HG03045 (cell line): ENCODE measurements around the gene RNF224.
"Not testable (repeated sequence)": the region's sequence is repeated elsewhere in the genome, so short reads cannot be mapped to it uniquely, and the experiment has no call there.

Experiments
- ATAC-seq: cut with Tn5 transposase; IDR thresholded peaks from one replicate; pipeline ENCODE4 v1.9.1; 2021; ENCODE audit warnings: mild to moderate bottlenecking, moderate library complexity; ENCODE audit not compliant: unreplicated experiment

The RNF224 gene

DNA sequence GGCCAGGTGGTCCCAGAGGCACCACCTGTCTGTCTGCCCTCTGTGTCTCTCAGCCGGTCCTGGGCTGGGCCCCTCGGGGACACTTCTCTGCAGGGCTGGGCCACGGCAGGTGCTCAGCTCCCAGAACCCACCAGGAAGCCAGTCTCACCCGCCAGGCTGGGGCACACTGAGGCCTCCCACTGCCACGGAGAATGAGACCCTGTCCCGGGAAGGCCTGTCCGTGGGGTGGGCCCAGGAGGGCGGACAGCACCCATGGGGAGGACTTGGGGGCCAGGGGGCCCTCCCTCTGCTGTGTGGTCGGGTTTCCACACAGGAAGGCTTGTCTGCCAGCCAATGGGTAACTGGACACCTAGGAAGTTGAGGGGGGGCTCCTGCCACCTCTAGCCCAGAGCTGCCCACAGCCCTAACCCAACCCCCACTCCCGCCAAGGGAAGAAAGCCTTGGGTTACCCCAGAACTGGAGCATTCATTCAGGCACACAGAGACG lies 9.7 kb downstream of the RNF224 start:
- no peak for ATAC-seq

- no peak for ATAC-seq
Observed at GRCh38 chr9:137237759-137238726, 10.7 kb downstream of the RNF224 start.

GRCh38 chr9:137239541-137240200 lies 12.4 kb downstream of the RNF224 start:
- ATAC-seq = not testable (repeated sequence)

DNA sequence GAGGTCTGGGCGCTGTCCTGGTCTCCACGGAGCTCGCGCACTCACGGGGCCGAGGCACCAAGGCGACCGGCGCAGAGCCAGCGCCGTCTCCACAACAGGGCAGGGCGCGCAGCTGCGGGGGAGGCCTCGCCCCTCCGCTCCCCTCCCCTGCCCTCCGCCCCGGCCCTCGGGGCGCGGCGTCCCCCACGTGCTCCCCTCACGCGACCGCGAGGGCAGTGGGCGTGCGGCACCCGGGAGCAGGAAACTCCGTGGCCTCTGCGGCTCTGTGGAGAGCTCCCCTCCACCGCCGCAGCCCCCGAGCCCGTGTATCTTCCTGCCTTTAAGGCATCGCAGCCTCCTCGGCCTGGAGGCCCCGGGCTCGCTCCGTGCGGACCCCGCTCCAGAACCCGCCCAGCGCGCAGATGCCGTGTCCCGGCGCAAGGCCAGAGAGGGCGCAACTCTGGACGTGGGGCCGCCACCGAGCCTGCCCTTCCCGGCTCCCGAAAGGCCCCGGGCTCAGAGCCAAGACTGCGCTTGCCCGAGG lies 13.1 kb downstream of the RNF224 start:
- ATAC-seq = peak; percentile 15

DNA sequence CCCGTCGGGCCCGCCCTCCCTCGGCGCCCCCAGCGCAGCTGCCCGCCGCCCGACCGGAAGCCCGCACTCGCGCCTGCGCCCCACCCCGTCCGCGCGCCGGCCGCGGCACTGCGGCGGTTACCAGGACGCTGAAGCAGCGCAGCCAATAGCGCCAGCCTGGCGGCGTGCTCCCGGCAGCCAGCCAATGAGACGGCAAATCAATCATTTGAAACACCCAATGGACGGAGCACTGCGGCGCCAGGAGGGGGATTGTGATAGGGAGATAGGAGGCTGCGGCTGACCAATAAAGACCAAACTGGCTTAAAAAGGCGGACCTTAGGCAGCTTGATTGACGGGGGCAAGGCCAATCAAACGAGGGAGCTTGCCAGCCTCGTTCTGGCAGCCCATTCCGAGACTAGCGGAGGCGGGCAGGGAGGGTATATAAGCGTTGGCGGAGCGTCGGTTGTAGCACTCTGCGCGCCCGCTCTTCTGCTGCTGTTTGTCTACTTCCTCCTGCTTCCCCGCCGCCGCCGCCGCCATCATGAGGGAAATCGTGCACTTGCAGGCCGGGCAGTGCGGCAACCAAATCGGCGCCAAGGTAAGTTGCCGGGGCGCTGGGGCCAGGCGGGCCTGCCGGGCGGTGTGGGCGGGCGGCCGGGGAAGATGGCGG lies 13.7 kb downstream of the RNF224 start, which contains the start of gene TUBB4B:
TSS of gene TUBB4B (plus strand) at position 447 of the 649 bp plus-strand sequence. CDS start at position 521, 74 bp downstream.
- ATAC-seq = peak; percentile 68

DNA sequence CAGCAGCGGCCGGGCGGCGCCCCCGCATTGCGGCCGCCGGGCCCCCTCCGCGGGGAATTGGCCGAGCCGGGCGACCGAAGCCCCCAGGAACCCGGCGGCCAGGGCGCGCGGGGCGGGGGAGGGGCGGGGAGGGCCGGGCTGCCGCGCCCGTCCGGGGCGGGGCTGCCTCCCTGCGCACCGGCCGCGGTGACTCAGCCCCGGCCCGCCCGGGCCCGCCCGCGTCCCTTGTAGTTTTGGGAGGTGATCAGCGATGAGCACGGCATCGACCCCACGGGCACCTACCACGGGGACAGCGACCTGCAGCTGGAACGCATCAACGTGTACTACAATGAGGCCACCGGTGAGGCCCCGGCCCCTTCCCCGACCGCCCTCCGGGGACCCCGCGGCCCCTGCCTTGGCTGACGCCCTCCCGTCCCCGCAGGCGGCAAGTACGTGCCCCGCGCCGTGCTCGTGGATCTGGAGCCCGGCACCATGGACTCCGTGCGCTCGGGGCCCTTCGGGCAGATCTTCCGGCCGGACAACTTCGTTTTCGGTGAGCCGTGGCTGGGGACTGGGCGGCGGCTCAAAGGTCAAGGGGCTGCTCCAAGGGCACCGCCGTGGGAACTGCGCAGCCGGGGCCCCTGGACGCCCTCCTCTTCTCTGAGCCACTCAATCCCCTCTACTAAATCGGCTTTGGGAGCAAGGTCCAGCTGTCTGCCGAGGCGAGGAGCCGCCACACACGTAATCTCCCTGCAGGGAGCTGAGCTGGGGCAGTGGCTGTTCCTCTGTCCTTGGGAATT lies 14.4 kb downstream of the RNF224 start:
- peak; percentile 5 for ATAC-seq

GRCh38 chr9:137242269-137243203 lies 15.2 kb downstream of the RNF224 start:
- no peak for ATAC-seq

GRCh38 chr9:137243266-137243625 lies 15.9 kb downstream of the RNF224 start:
- not testable (repeated sequence) for ATAC-seq

GRCh38 chr9:137243626-137244485 lies 16.6 kb downstream of the RNF224 start:
- ATAC-seq = no peak

GRCh38 chr9:137244486-137245449 lies 17.5 kb downstream of the RNF224 start:
- ATAC-seq = no peak

DNA sequence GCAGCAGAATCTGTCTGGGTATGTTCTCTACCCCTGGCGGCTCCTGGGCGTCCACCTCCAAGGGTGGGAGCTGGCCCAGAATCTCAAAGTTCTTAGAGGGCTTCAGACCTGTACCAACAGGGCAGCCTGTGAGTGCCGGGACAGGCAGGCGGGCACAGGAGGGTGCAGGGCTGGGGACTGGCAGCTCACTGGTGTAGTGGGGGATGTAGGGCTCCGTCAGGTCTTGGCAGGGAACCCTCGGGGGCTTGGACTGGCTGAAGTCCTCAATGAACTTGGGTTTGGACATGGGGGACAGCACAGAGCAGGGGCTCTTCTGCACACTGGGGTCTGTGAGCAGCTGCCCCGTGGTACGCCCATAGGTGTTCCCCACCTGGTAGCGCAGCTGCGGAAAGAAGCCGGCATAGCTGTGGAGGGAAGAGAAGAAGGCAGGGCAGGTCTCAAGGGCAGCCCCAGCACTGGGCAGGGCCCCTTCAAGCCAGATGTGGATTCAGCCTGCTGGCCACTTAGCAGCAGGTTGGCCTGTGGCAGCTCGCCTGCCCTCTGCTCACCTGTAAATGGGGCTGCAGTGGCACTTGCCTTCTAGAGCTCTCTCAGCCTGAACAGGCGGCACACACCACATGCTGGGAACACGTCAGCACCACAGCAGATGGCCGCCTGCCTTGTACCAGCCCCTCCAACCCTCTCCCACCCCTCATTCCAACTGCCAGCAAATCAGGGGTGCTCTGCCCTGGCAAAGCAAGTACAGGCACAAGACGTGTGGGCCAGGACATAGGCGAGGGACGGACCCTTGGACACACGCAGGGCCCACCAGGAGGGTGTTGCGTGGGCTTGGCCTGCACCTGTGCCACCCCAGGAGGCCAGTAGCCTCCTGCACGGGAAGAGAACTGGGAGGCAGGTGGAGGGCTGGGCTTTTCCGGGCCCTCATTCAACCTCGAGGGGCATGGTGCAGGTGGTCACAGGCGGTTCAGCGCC lies 18.4 kb downstream of the RNF224 start:
- no peak for ATAC-seq

DNA sequence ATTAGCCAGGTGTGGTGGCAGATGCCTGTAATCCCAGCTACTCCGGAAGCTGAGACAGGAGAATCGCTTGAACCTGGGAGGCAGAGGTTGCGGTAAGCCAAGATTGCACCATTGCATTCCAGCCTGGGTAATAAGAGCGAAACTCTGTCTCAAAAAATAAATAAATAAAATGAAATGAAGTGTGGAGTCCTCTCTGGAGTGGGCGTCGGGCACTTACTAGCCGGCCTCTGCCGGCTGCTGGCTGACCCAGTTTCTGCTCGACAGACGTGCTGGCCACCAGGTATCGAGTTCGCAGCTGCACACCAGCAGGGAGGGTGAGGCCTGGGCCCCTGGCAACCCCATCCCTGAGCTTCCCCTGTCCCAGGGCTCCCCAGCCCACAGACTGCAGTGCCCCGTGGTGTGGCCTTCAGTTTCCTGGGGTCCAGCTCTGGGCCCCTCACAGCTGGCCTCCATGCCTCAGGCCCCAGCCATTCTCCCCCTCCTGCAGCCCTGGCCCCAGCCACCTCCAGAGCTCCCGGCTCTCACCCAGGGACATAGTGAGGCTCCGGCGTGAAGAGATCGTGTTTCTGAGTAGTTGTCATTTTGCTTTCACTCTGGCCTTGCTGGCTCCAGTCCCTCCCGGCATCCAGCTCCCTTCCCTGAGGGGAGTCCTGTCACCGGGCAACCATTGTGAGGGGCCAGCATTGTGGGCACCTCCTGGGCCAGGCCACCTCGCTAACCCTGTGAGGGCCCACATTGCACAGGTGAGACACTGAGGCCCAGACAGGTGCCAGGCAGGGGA lies 20.0 kb downstream of the RNF224 start:
- ATAC-seq = no peak

GRCh38 chr9:137247916-137248175 lies 20.5 kb downstream of the RNF224 start:
- ATAC-seq = no peak

DNA sequence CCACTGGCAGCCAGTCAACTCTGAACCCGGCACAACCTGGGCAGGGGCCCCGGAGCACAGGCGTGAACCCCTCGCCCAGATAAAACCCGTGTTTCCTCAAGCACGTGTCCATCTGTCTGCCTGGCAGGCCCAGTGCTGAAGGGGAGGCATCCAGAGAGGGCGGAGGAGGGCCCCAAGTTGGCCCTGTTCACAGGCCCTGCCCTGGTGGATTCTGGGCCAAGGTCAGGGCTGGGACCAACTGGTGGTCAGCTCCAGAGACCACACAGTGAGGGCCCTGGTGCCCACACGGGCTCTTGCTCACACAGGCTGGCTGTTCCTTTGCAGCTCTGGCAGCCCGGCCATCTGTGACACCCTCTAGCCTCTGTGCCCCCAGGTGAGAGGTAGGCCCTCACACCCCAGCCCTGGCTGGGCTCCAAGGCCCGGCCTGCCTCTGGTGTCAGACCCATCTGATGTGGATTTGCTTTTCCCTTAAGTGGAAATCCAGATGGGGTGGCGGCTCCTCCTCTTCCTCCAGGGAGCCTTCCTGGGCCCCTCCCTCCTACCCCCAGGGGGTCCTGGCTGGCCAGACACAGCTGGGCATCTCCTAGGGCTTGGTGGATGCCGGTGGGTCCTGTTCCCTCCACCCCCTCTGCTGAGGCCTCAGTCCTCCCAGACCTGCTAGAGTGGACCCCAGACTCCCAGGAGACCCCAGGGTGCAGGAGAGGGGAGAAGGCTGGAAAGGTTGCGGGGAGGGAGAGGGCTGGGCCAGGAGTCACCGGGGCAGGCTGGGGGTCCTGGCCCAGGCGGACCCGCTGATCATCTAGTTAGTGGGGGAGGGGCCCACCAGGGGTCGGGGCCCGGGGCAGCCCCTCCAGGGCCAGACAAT lies 23.3 kb downstream of the RNF224 start:
- ATAC-seq = no peak

DNA sequence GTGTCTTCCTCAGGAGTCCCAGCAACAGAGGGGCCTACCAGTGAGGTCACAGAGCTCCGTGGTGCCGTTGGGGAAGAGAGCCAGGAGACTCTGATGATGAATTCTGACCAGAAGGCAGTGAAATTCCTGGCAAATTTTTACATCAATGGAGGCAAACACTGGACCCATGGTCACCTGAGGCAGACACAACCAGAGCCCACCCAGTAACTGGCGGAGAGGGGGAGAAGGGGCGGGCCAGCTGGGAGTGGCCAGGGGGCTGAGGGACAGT lies 23.8 kb downstream of the RNF224 start, which contains the start of gene STPG3:
TSS of gene STPG3 (plus strand) at position 93 of the 268 bp plus-strand sequence. CDS start at position 94, 1 bp downstream.
- no peak for ATAC-seq
